GM23338 (cell line): ENCODE data around the gene CCDC120. TPM values are rescaled to one million over a fixed set of nuclear protein-coding genes. Genes with fewer than 3 reads are reported as not detected.

Experiments used
- ATAC-seq: fragments of 200-7000 bp; cut with Tn5 transposase; 3 replicates; pipeline ENCODE4 v1.9.1; 2020
- DNase-seq: peaks from one replicate; pipeline ENCODE4 v3.0.0-alpha.2; 2015; ENCODE audit warnings: low spot score
- H2AFZ ChIP-seq: fragments of 200-600 bp; sonication (generic); 2 replicates; pipeline ENCODE4 v1.8.0; 2016; ENCODE audit warnings: antibody characterized with exemption, mild to moderate bottlenecking, moderate library complexity
- H3F3A ChIP-seq: fragments of 200-600 bp; sonication (generic); replicated peaks from 2 replicates; pipeline ENCODE4 v1.8.0; 2017; ENCODE audit warnings: antibody characterized with exemption, mixed run types, low read depth
- H3K27ac ChIP-seq: fragments of 200-600 bp; sonication (generic); 2 replicates; pipeline ENCODE4 v1.6.1; 2016; ENCODE audit warnings: low read depth
- H3K27me3 ChIP-seq: fragments of 200-600 bp; sonication (generic); 2 replicates; pipeline ENCODE4 v1.8.0; 2016; ENCODE audit warnings: mild to moderate bottlenecking, mixed run types, moderate library complexity; ENCODE audit not compliant: insufficient read depth
- H3K36me3 ChIP-seq: fragments of 200-600 bp; sonication (generic); 2 replicates; pipeline ENCODE4 v1.8.0; 2016; ENCODE audit warnings: mild to moderate bottlenecking; ENCODE audit not compliant: insufficient read depth
- H3K4me1 ChIP-seq: fragments of 200-600 bp; sonication (generic); 2 replicates; pipeline ENCODE4 v1.8.0; 2016; ENCODE audit warnings: mild to moderate bottlenecking, moderate library complexity; ENCODE audit not compliant: insufficient read depth
- H3K4me2 ChIP-seq: fragments of 200-600 bp; sonication (generic); 2 replicates; pipeline ENCODE4 v1.7.1; 2017; ENCODE audit warnings: mixed run types
- H3K4me3 ChIP-seq: fragments of 200-600 bp; sonication (generic); 2 replicates; pipeline ENCODE4 v1.6.1; 2016; ENCODE audit warnings: mixed run types
- H3K79me2 ChIP-seq: fragments of 200-600 bp; sonication (generic); replicated peaks from 2 replicates; pipeline ENCODE4 v1.8.0; 2017; ENCODE audit warnings: mild to moderate bottlenecking; ENCODE audit not compliant: insufficient read depth
- H3K9me2 ChIP-seq: fragments of 200-600 bp; sonication (generic); 2 replicates; pipeline ENCODE4 v1.8.0; 2017; ENCODE audit not compliant: insufficient read depth
- H4K20me1 ChIP-seq: fragments of 200-600 bp; sonication (generic); replicated peaks from 2 replicates; pipeline ENCODE4 v1.8.0; 2017; ENCODE audit warnings: mild to moderate bottlenecking; ENCODE audit not compliant: insufficient read depth
- H3K27ac Mint-ChIP-seq: 2 replicates; pipeline ENCODE4 v1.8.0; 2020; ENCODE audit warnings: inconsistent platforms, mild to moderate bottlenecking, moderate library complexity, mixed read lengths
- H3K27me3 Mint-ChIP-seq: 3 replicates; pipeline ENCODE4 v1.8.0; 2022; ENCODE audit warnings: low read depth, mild to moderate bottlenecking, moderate library complexity, mixed read lengths, inconsistent platforms; ENCODE audit not compliant: insufficient read depth, poor library complexity
- H3K36me3 Mint-ChIP-seq: 3 replicates; pipeline ENCODE4 v1.8.0; 2021; ENCODE audit warnings: low read depth, mild to moderate bottlenecking, inconsistent platforms, moderate library complexity, mixed read lengths
- H3K4me1 Mint-ChIP-seq: 3 replicates; pipeline ENCODE4 v1.8.0; 2020; ENCODE audit warnings: mild to moderate bottlenecking, inconsistent platforms, mixed read lengths
- H3K4me3 Mint-ChIP-seq: 3 replicates; pipeline ENCODE4 v1.8.0; 2021; ENCODE audit warnings: moderate library complexity, mild to moderate bottlenecking, inconsistent platforms, mixed read lengths
- H3K9me3 Mint-ChIP-seq: 3 replicates; pipeline ENCODE4 v1.8.0; 2020; ENCODE audit warnings: moderate library complexity, mild to moderate bottlenecking, inconsistent platforms, mixed read lengths
- CTCF ChIP-seq, 2 experiments: fragments of 200-600 bp in 1 of 2; sonication (generic) in 1 of 2; conservative IDR thresholded peaks; 2 replicates each; pipeline versions ENCODE4 v1.5.1 to v1.6.1; 2016 to 2017; ENCODE audit warnings: antibody characterized with exemption in 2 of 2, low read depth in 2 of 2, mild to moderate bottlenecking in 2 of 2, moderate library complexity in 1 of 2
- ETS1 ChIP-seq: IDR thresholded peaks from 2 replicates; pipeline ENCODE4 v1.6.1; 2016; ENCODE audit warnings: antibody characterized with exemption
- EZH2 ChIP-seq: fragments of 200-600 bp; sonication (generic); IDR thresholded peaks from one replicate; pipeline ENCODE4 v1.8.0; 2017; ENCODE audit warnings: antibody characterized with exemption, mild to moderate bottlenecking, low read depth; ENCODE audit not compliant: unreplicated experiment
- EZH2phosphoT487 ChIP-seq: fragments of 200-600 bp; sonication (generic); IDR thresholded peaks from one replicate; pipeline ENCODE4 v1.8.1; 2018; ENCODE audit warnings: antibody characterized with exemption; ENCODE audit not compliant: unreplicated experiment
- JUNB ChIP-seq: IDR thresholded peaks from one replicate; pipeline ENCODE4 v1.6.1; 2016; ENCODE audit warnings: antibody characterized with exemption; ENCODE audit not compliant: unreplicated experiment
- REST ChIP-seq: IDR thresholded peaks from one replicate; pipeline ENCODE4 v1.6.1; 2018; ENCODE audit warnings: antibody characterized with exemption; ENCODE audit not compliant: unreplicated experiment
- ZNF331 ChIP-seq: fragments of 250-450 bp; sonication (Bioruptor Pico); IDR thresholded peaks from 2 replicates; pipeline ENCODE4 v1.5.0; 2020; ENCODE audit warnings: low read depth, mild to moderate bottlenecking, moderate library complexity
- polyA plus RNA-seq: library from polyadenylated mRNA; unstranded; fragments of >200 nt; fragmentation: Nextera tagmentation; extraction: Ambion mirVana; gene quantifications from 2 replicates; pipeline ENCODE4 v1.2.1, GENCODE V29; 2016
- total RNA-seq: library from RNA; depleted of rRNA; stranded (reverse); fragments of >200 nt; shearing (Covaris generic); gene quantifications from 2 replicates; pipeline ENCODE4 v1.2.3, GENCODE V29; 2014

The CCDC120 gene
- total and polyA plus RNA-seq, 2 experiments from 2014 or later: 3.3 to 9.9 TPM

- Mint-ChIP-seq H3K9me3 (no peaks in the 10 kb centered on the region; the same call in 2 of the 3 replicates), H3K27ac (peak overlapping the region; percentile 97), H3K4me1 (peaks cover 27% of the 10 kb centered on the region), H3K36me3 (peaks cover 33% of the 10 kb centered on the region), H3K4me3 (peak overlapping the region; percentile 96), H3K27me3 (peaks cover 20% of the 10 kb centered on the region)
- Histone ChIP-seq H3K4me1 (peaks cover 4% of the 10 kb centered on the region), H3K4me2 (peak overlapping the region; percentile 74), H3K9me2 (no peaks in the 10 kb centered on the region), H3K36me3 (peaks cover 12% of the 10 kb centered on the region; the same call in 1 of the 2 replicates), H2AFZ (no peak overlapping the region), H3K27ac (peak overlapping the region; percentile 94), H3K27me3 (no peaks in the 10 kb centered on the region), H3K79me2 (peaks cover 40% of the 10 kb centered on the region), H3F3A (no peaks in the 10 kb centered on the region), H4K20me1 (no peaks in the 10 kb centered on the region), H3K4me3 (peak overlapping the region; percentile 77)
- peak; percentile 21 for DNase-seq
- no peak for ATAC-seq
- no peak for TF ChIP-seq REST
- no peak for TF ChIP-seq EZH2phosphoT487
- no peak for TF ChIP-seq EZH2
- TF ChIP-seq CTCF (conservative IDR thresholded peaks at IDR 0.05; ENCODE audit: low read depth in 2 of 2): 0 out of 4 replicates have a peak, but pooled peaks of 1 of the 2 experiments have one; percentile 1
- no peak for TF ChIP-seq ZNF331 (CRISPR knock-in tag)
- no peak for TF ChIP-seq ETS1
- TF ChIP-seq JUNB: no peak
Observed at GRCh38 chrX:49041744-49042580, 16.8 kb upstream of the CCDC120 start.
